Measurements from ENCODE around the gene PRELID3B.

GRCh38 chr20:58986286-58986967 is 56.2 kb downstream of the PRELID3B start:
- TF ChIP-seq ASH2L (IDR thresholded peaks at IDR 0.05; ENCODE audit: borderline replicate concordance, low read depth): no peak
- no peak for TF ChIP-seq E2F4 (IDR thresholded peaks at IDR 0.05; ENCODE audit: low read depth, low read length)
- TF ChIP-seq POLR2AphosphoS5 (IDR thresholded peaks at IDR 0.05; ENCODE audit: low read length): no peak
- TF ChIP-seq HDGF (IDR thresholded peaks at IDR 0.05): no peak
- TF ChIP-seq GABPA (IDR thresholded peaks at IDR 0.05; ENCODE audit: low read depth): no peak
- no peak for TF ChIP-seq CTCF (IDR thresholded peaks at IDR 0.05 in 2 of 3, conservative IDR thresholded peaks at IDR 0.05 in 1 of 3; ENCODE audit: control insufficient read depth in 2 of 3, extremely low read depth in 1 of 3, insufficient read depth in 1 of 3, low read depth in 3 of 3, low read length in 3 of 3)
- TF ChIP-seq REST (IDR thresholded peaks at IDR 0.05; ENCODE audit: low read depth, low read length): no peak
- no peak for TF ChIP-seq SPI1 (IDR thresholded peaks at IDR 0.05; ENCODE audit: borderline replicate concordance, insufficient read depth, low read depth, low read length)
- no peak for TF ChIP-seq ETV6 (conservative IDR thresholded peaks at IDR 0.05 in 1 of 2, IDR thresholded peaks at IDR 0.05 in 1 of 2; ENCODE audit: borderline replicate concordance in 1 of 2, low read depth in 1 of 2)
- TF ChIP-seq IKZF1 (conservative IDR thresholded peaks at IDR 0.05): no peak
- TF ChIP-seq CREB1 (IDR thresholded peaks at IDR 0.05; ENCODE audit: low read depth): no peak
- no peak for TF ChIP-seq MYB (IDR thresholded peaks at IDR 0.05; ENCODE audit: borderline replicate concordance, low read depth, low read length)
